NCI-H146 treated with DMSO at 0.1 percent for 48 hours (cell line): ENCODE results near the gene RPS6KA5.
"Not testable (repeated sequence)": the region's sequence is repeated elsewhere in the genome, so short reads cannot be mapped to it uniquely, and the experiment has no call there.

Source experiments
- DNase-seq: peaks from one replicate; lab custom pipeline; 2025; ENCODE audit not compliant: unreplicated experiment; lab: John Stamatoyannopoulos, UW

The RPS6KA5 gene

DNA sequence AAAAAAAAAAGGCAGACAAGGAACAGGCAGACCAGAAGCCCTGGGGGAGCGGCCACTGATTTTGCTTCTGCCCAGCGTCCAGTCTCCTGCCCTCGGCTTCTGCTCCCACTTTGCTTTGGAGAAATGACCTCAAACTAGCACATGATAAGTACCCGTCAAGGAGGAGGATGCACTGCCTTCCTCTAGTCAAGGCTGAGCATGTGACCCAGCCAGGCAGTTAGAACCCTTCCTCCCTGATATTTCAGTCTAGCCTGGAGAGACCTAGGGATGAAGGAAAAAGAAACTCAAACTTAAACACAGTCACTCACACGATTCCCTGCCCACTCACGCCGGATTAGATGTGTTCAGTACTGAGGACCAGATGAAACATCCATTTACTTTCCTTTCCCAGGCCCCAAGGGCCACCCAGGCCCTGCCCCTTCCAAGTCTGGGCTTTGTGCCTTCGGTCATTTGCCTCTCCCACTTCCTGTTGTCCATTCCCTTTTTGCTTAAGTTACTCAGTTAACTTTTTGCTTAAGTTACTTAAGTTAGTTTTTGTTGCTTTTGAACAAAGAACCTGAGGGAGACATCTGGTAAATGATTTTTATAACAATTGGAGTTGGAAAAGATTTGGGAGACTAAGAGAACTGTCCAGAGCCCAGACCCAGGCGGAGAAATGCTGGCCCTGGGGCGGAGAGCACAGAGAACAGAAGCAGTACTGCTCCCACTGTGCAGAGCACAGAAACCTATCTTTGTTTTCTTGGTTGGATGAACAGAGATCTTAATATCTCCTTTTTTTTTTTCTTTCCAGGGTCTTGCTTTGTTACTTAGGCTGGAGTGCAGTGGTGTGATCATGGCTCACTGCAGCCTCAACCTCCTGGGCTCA is 221.2 kb downstream of the RPS6KA5 start:
- no peak for DNase-seq

DNA sequence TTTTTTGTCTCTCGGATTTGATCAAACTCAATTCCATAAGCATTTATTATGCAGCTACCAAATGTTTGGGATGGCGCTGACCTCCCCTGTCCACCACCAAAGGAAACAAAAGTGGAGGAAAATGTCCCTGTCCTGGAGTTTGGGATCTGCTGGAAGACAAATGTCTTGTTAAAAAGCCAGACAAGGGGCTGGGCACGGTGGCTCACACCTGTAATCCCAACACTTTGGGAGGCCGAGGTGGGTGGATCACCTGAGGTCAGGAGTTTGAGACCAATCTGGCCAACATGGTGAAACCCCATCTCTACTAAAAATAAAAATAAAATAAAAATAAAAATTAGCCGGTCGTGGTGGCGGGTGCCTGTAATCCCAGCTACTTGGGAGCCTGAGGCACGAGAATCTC is 221.9 kb downstream of the RPS6KA5 start:
- not testable (repeated sequence) for DNase-seq

DNA sequence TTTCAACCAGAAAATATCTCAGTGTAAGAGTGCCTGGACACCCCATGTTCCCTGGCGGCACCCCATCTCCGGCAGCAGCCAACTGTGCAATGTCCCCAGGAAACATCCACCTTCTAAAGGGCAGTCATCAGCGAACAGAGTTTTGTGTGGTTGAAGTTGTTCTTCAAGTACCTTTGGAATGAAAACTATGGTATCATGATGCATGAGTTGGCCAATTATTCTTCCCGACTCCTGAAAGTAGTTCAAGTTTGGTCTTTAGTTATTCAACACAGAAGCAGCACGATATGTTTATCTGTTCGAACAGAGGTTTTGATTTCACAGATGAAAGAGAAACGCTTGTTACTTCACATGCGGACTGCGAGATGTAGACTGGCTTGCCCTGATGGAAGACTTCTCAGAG is 223.1 kb downstream of the RPS6KA5 start:
- no peak for DNase-seq

DNA sequence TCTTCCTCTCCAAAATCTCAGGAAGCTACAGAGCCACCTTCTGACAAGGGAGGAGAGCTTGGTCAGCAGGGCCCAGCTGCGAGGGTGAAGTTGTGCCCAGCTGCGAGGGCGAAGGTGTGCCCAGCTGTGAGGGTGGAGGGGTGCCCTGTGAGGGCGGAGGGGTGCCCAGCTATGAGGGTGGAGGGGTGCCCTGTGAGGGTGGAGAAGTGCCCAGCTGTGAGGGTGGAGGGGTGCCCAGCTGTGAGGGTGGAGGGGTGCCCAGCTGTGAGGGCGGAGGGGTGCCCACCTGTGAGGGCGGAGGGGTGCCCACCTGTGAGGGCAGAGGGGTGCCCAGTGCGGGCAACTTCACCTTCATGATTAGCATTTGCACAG is 223.8 kb downstream of the RPS6KA5 start:
- DNase-seq = no peak

DNA sequence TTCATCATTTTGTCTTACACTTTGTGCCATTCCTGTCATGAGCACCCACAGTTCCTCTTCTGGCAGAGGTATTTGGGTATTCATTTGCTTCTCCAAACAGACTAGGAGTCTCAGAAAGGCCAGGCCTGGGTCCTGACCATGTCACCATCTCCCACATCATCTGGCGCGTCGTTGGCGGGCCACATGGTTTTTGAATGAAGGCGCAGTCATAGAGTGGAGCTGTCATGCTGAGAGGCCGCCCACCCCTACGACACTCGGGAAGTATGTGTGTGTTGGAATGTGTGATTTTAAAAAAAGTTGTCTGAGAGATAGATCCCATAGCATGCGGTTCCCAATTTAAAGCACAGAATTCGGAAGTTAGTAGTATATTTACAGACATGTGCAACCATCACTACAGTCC is 228.6 kb downstream of the RPS6KA5 start:
- no peak for DNase-seq

DNA sequence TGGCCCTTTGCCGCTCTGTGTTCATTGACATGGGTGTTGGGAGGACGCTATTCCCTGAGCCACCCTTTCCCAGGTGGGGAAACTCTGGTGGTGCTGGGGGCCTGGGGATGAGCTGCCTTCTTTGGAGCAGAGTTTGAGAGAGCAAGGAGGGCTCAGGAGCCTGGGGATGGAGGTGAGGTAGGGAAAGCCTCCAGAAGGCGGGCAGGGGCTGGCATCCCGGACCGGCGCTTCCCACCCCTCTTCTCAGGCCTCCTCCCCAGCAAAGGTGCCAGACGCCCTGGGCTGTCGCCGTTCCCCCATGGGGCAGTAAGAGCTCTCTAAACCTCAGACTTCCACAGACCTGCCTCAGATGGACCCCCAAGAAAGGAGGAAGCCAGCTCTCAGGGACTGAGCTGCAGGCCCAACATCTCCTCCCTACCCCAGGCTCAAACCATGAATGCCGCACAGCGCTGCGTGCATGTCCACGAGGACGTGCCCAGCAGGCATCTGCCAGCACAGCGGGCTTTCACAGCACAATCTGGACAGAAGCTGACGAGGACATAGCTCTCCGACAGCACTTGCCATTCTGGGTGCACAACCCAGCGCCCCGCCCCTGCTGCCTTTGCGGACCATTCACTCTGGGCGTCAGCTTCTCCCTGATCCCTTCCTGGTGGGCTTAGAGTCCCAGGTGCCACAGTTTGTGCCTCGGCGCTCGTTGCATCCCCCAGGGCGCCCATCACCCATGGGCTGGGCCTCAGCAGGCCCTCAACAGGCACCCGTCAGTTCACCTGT is 229.3 kb downstream of the RPS6KA5 start:
- DNase-seq = no peak

DNA sequence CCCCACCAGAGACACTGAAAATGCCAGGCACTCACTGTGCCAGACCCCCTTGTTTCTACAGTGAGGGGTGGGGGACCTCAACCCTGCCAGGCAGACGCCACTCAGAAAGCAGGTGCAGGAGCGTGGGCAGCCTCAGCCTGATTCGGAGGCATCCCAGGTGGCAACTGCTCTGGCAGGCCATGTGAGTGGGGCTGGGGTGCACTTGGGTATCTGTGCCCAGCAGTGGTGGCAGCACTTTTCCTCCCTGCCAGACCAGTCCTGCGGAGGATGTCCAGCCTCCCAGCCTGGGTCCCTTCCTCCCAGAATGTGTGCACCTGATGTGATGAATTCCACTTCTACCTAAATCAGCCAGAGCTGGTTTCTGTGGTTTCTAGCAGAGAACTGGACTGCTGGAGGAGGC is 230.8 kb downstream of the RPS6KA5 start:
- no peak for DNase-seq

DNA sequence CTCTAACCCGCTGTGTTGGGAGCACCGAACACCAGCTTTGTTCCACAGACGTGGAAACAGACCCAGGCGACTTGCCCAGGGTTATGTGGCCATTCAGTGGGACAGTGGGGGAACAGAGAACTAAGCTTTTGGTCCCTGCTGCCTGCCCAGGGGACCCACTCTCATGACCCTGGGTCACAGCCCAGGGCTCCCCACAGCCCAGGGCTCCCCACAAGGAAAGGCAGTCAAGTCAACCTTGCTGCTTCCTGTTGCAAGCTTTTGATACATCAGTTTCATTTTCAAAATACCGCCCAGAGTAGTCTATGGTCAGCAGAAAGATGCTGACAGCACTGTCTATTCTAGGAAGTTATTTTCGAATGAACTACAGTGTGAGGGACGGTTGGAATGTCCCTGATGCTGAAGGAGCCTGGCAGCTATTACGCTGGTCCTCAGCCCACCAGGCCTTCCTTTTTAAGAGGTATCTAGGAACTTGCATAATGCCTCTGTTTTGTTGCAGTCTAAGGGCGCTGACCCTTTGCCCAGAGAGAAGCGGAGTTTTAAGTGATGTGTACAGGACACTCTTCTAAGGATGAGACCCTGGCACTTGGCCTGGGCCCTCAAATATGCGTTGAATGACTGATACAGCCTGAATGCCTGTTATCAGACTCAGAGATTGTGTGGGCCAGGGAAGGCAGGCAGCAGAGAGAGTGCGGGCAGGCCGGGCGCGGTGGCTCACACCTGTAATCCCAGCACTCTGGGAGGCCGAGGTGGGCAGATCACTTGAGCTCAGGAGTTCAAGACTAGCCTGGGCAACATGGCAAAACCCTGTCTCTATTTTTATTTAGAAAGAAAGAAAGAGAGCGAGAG is 231.6 kb downstream of the RPS6KA5 start:
- no peak for DNase-seq

DNA sequence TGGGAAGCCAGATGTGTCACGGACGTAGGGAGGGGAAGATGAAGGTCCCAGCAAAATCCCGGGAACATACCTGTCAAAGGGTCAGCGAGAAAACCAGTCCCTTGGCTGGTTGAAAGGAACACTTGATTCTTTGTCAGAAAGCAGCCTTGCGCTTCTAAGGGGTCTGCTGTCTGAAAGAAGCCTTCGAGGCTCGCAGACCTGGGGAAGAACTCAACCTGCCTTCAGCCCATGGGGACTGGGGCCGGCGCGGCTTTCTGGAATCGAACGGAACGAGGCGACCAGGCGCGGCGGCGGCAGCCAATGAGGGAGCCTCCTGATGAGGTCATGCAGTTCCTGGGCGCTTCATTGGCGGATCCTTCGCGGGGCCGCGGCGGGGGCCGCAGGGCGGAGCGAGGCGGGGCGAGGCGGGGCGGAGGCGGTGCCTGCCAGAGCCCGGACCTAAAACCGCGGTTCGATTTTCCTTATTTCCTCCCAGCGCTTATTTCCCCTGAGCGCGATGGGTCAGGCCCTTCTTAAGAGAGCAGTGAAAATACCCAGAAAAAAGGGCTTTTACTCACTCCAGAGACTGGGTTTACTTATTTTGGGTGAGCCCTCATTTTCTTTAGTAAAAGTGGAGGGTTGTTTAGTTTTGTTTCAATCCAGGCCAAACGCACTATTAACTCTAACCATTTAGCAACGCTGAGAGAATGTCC is 232.4 kb downstream of the RPS6KA5 start:
- DNase-seq = peak; percentile 61

DNA sequence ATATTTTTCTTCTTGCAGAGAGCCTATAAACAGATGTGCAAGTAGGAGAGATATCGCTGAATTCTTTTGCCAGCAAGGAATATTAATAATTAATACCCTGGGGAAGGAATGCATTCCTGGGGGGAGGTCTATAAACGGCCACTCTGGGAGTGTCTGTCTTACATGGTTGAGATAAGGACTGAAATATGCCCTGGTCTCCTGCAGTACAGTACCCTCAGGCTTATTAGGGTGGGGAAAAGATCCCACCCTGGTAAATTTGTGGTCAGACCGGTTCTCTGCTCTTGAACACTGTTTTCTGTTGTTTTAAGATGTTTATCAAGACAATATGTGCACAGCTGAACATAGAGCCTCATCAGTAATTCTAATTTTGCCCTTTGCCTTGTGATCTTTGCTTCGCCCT is 236.9 kb downstream of the RPS6KA5 start:
- DNase-seq = not testable (repeated sequence)

DNA sequence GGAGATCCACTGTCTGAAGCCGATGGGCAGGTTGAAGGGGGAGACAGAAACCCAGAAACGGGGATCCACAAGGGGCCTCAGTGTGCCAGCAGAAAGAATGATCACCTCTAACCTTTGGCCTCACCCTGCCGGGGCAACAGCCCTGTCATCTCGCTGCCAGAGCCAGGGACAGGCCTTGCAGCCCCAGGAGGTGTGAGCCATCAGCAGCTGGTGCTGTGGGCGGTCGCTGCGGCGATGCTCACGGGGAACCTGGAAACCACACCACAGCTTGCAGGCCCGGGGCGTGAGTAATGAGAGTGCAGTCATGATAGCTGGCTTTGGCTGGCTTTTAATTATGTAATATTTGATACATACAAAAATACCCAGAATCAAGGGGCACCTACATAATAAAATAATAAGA is 239.5 kb downstream of the RPS6KA5 start:
- no peak for DNase-seq

DNA sequence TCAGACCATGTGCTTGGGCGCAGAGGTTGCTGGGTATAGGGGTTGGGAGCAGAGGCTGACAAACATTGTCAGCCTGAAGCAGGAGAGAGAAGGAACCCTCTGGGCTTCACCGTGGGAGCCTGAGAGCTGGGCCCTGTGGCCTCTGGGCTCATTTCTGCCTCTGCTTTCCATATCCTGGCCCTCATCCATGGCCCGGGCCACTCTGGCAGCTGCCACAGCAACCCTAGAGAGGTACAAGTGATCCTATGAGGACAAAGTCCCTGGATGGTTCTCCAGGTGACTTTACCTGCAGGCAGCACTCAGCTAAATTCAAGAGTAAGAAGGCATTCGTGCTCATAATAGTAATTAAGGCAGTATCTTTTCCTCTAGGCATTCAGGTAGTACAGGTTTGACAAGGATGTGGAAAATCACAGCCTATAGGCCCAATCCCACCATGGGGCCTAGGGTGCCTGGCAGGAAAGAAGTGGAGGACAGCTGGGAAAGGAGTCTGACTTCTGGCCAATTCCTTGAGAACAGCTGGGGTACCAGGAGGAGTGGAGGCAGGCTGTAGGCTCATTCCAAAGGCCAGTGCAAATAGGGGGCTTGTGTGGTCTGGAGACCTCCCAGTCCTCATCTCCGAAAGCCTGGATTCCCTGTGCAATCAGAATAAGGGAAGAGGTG is 240.6 kb downstream of the RPS6KA5 start:
- DNase-seq = no peak

DNA sequence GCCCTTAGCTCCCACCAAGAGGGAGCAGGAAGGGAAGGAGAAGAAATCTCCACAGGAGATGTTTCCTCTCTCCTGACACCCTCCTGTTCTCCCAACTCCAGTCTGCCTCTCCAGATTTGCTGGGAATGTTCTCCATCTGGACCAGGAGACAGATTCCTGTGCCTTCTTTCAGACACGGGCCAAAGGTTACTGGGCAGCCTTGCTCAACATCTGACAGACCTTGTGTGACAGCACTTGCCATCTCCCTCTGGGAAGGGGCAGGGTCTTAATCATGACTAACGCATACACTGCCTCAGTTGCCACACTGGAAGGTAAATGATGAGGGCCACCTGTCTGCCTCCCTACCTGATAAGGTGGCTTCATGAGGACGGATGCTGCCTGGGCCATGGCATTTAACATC is 241.7 kb downstream of the RPS6KA5 start:
- no peak for DNase-seq

DNA sequence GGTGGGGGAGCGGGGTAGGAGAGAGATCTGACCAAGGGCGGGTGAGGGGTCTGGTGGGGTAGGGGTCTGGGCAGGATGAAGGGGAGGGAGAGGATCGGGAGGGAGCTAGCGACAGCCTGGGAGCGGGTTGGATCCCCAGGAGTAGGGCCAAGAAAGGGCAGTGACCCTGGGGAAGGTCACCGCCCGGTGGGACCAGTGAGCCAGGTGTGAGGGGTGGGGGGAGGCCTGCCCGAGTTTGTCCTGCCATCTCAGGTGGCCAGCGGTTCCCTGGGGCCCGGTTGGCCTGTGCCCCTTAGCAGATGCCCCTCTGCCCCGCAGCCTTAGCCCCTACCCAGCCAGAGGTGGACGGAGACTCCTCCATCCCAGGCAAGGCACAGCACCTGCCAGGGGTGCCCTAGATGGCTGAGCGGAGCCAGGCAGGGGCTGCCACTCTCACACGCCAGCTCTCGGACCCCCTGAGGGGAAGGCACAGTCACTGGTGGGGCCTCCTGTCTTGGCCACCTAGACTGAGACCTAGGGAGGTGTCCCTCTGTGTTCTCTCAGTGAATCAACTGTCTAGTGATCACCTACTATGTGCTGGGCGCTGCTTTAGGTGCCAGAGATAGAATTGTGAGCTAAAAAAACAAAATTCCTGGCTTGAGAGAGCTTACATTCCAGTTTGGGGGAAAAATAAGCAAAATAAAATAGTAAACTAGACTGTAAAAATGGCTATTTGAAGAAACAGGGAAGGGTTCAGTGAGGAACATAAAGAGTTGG is 243.6 kb downstream of the RPS6KA5 start:
- DNase-seq = no peak

DNA sequence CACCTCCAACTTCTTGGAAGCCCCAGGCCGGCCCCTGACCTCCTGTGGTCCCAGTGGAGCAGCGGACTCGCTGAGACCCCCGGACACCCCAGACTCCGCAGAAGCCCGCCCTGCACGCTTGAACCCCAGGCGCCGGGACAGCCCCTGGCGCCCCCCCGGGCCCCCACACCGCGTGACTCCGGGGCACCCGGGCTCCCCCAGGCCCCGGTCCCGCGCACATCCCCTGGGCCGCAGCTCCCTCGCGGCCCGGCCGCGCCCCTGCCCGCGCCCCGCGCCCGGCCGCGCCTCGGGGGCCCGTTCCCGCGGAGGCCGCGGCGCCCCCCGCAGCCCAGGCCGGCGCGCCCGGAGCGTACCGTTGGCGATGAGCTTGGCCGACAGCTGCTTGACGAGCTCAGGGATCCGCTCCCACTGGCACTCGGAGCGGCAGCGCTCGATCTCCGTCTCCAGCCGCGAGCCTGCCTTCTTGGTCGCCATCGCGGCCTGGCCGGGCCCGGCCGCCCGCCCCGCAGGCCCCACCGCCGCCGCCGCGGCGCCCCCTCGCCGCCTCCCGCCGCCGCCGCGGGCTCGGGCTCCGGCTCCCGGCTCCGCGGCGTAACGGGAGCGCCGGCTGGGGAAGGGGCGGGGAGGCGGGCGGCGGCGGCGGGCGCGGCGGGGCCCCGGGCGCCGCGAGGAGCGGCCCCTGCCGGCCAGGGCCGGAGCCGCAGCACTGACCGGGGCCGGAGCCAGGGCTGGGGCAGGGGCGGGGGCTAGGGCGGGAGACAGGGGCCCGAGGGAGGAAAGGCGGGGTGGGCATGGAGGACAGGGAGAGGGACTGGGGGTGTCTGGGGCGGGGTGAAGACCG is 244.4 kb downstream of the RPS6KA5 start, which contains the start of gene TTC7B:
Gene TTC7B, minus strand, starts transcription at position 609 of the 841 bp plus-strand sequence. Its CDS starts 135 bp downstream, at position 474.
- no peak for DNase-seq

DNA sequence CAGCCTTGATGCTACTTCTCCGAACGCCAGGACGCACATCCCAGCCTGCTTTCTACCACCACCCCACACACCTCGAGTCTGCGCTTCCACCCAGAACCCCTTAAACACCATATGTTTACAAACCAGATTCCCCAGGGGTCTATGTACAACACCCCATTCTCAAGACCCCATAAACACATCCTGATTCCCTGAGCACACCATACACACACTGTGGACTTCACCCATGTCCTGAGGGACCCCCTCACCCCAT is 244.9 kb downstream of the RPS6KA5 start:
- no peak for DNase-seq

DNA sequence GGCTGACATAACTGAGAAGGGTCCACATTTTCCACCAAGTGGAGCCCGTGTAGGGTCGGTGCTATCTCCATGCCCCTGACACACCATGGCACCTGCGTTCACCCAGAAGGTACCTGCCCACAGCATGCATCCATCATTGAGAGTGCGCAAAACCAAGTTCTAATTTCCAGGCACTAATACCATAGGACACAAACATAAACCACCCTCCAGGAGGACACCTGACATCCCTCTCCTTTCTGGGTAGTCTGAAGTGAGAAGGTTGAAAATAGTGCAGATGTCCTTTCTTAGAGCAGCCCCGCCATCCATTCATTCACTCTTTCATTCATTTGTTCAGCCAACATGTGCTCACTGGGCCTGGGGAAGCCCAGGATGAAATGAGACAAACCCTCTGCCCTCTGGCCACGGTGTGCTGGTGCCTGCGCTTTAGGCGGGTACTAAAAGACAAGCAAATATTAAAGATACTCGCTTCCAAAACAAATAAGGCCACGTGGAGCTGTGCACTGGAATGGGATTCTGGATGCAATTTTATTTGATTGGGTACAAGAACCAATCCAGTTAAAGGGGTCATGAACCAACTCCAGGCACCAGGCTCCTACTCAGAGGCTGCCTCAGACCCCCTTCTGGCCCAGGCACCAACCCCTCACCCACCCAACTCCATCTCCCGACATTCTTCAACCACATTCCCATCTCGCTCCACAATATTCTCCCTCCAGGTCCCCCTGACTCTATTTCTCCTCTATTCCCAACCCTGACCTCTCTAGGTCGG is 245.5 kb downstream of the RPS6KA5 start:
- DNase-seq = no peak

DNA sequence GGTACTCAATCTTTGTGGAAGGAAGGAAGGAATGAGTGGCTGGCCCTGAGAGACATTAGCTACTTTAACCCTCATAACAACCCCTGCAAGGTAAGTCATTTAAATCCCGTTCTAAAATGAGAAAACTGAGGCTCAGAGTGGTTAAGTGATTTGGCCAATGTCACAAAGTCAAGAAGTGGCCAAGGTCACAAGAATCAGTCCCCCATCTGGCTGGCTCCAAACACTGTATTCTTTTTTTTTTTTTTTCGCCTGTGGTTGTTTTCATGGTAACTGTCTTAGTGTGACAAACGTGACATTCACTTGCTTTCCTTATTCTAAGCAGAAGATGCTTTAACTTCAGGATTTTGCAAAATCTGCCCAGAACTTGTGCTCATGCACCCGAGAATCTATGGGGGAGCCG is 247.0 kb downstream of the RPS6KA5 start:
- DNase-seq = no peak
